K562 (cell line): ENCODE data around the gene KCP. TPM values are rescaled to one million over a fixed set of nuclear protein-coding genes. Genes with fewer than 3 reads are reported as not detected.
A peak's percentile ranks its signal among the peaks of the same experiment; 100 is the strongest.

Experiments
- ATAC-seq: fragments of 200-7000 bp; cut with Tn5 transposase; 3 replicates; pipeline ENCODE4 v1.9.1; 2020; ENCODE audit warnings: moderate library complexity
- Bru-seq: library from RNA; stranded (reverse); fragments of 400-500 nt; gene quantifications from one replicate; lab custom pipeline; 2021; lab: Mats Ljungman, UMichigan
- BruChase-seq, 2 experiments: library from RNA; stranded (reverse); fragments of 400-500 nt; gene quantifications; one replicate each; lab custom pipeline; 2021; lab: Mats Ljungman, UMichigan
- BruUV-seq: library from RNA; stranded (reverse); fragments of 400-500 nt; replicated peaks from 2 replicates; lab custom pipeline; 2021; lab: Mats Ljungman, UMichigan
- CTCF ChIA-PET: fragments of 300-600 bp; formaldehyde crosslinking; extraction: SDS; loops from one replicate; lab custom pipeline; 2021; ENCODE audit warnings: low intra/inter-chr PET ratio; lab: Yijun Ruan, JAX
- POLR2A ChIA-PET: fragments of 300-600, 350-650 bp; sonication (Branson Sonifier 250); formaldehyde crosslinking; extraction: SDS; loops from one replicate; lab custom pipeline; 2021; ENCODE audit warnings: antibody characterized with exemption, inconsistent platforms; lab: Yijun Ruan, JAX
- DNase-seq, 4 experiments: peaks; one replicate each; pipeline versions ENCODE4 v3.0.0 to v3.0.0-alpha.2; 2011 to 2018; ENCODE audit warnings: low spot score in 3 of 4, mixed read lengths in 3 of 4; ENCODE audit errors: extremely low read depth in 1 of 4
- FAIRE-seq: peaks from 2 replicates; lab custom pipeline; 2011; peaks lifted over from hg19 to GRCh38; lab: Jason Lieb, UNC
- H2AFZ ChIP-seq: 2 replicates; pipeline ENCODE4 v1.6.0; 2011; ENCODE audit warnings: low read depth, low read length, control low read depth, inconsistent platforms
- H3K27ac ChIP-seq: fragments of 200-600 bp; 3 replicates; pipeline ENCODE4 v1.8.0; 2011; ENCODE audit warnings: low read depth, mild to moderate bottlenecking, control low read depth, inconsistent platforms, low read length, moderate library complexity, mixed read lengths; ENCODE audit errors: extremely low read depth
- H3K27me3 ChIP-seq, 2 experiments: fragments of 300-600 bp in 1 of 2; 2 replicates in 1 of 2; 3 replicates in 1 of 2; pipeline versions ENCODE4 v1.6.0 to v1.8.0; 2011; ENCODE audit warnings: inconsistent platforms in 2 of 2, low read length in 2 of 2, mild to moderate bottlenecking in 1 of 2, mixed read lengths in 1 of 2, moderate library complexity in 1 of 2; ENCODE audit not compliant: control insufficient read depth in 2 of 2, insufficient read depth in 2 of 2
- H3K36me3 ChIP-seq: fragments of 300-600 bp; 3 replicates; pipeline ENCODE4 v1.8.0; 2011; ENCODE audit warnings: mild to moderate bottlenecking, low read length, inconsistent platforms; ENCODE audit not compliant: control insufficient read depth, insufficient read depth
- H3K4me1 ChIP-seq, 2 experiments: fragments of 200-600 bp in 1 of 2; replicated peaks in 1 of 2; 2 replicates in 1 of 2; 3 replicates in 1 of 2; pipeline versions ENCODE4 v1.5.1 to v1.8.0; 2011; ENCODE audit warnings: inconsistent platforms in 2 of 2, low read length in 2 of 2, mild to moderate bottlenecking in 1 of 2, mixed read lengths in 1 of 2, moderate library complexity in 1 of 2; ENCODE audit not compliant: control insufficient read depth in 2 of 2, insufficient read depth in 2 of 2
- H3K4me2 ChIP-seq: 2 replicates; pipeline ENCODE4 v1.6.1; 2011; ENCODE audit warnings: low read length, control low read depth, inconsistent platforms, mixed read lengths; ENCODE audit not compliant: insufficient read depth
- H3K4me3 ChIP-seq: fragments of 200-600 bp; sonication (generic), shearing (Covaris generic); 2 replicates; pipeline ENCODE4 v1.5.1; 2016; ENCODE audit warnings: control low read depth, inconsistent platforms
- H3K79me2 ChIP-seq: fragments of 200-600 bp; 3 replicates; pipeline ENCODE4 v1.8.0; 2011; ENCODE audit warnings: low read length, inconsistent platforms; ENCODE audit not compliant: control insufficient read depth, insufficient read depth
- H3K9ac ChIP-seq, 2 experiments: 2 replicates each; pipeline versions ENCODE4 v1.6.0 to v1.6.1; 2011; ENCODE audit warnings: low read depth in 2 of 2, low read length in 2 of 2, control low read depth in 1 of 2, inconsistent platforms in 1 of 2, mild to moderate bottlenecking in 1 of 2, mixed read lengths in 1 of 2; ENCODE audit not compliant: insufficient read depth in 1 of 2
- H3K9me1 ChIP-seq: one replicate; pipeline ENCODE4 v1.6.0; 2011; ENCODE audit warnings: inconsistent platforms, mild to moderate bottlenecking, low read length, moderate library complexity; ENCODE audit not compliant: control insufficient read depth, insufficient read depth
- H3K9me3 ChIP-seq: replicated peaks from 2 replicates; pipeline ENCODE4 v1.5.1; 2011; ENCODE audit warnings: low read depth, low read length, inconsistent platforms; ENCODE audit not compliant: control insufficient read depth, insufficient read depth
- H4K20me1 ChIP-seq: replicated peaks from 2 replicates; pipeline ENCODE4 v1.6.1; 2011; ENCODE audit warnings: low read length, inconsistent platforms, mixed read lengths; ENCODE audit not compliant: control insufficient read depth, insufficient read depth
- CBX2 ChIP-seq: fragments of 200-600 bp; sonication (generic); IDR thresholded peaks from one replicate; pipeline ENCODE4 v1.6.1; 2012; ENCODE audit warnings: mild to moderate bottlenecking, low read length, inconsistent platforms; ENCODE audit not compliant: insufficient read depth, poor library complexity, severe bottlenecking
- CTCF ChIP-seq, 3 experiments: IDR thresholded peaks in 2 of 3; conservative IDR thresholded peaks in 1 of 3; 2 replicates each; pipeline ENCODE4 v1.5.1; 2011 to 2012; ENCODE audit warnings: low read length in 3 of 3, mild to moderate bottlenecking in 3 of 3, control low read depth in 2 of 3, improper control_type of control experiment in 1 of 3, inconsistent platforms in 1 of 3, low read depth in 1 of 3, mixed read lengths in 1 of 3, moderate library complexity in 1 of 3; ENCODE audit not compliant: insufficient read depth in 2 of 3
- E2F6 ChIP-seq, 2 experiments: IDR thresholded peaks; 2 replicates each; pipeline ENCODE4 v1.6.1; 2011; ENCODE audit warnings: borderline replicate concordance in 1 of 2, control low read depth in 1 of 2, low read depth in 1 of 2, low read length in 1 of 2, mild to moderate bottlenecking in 1 of 2, mixed read lengths in 1 of 2, moderate library complexity in 1 of 2; ENCODE audit not compliant: insufficient read depth in 1 of 2, insufficient read length in 1 of 2, poor library complexity in 1 of 2, severe bottlenecking in 1 of 2; ENCODE audit errors: extremely low read depth in 1 of 2
- GATAD2B ChIP-seq: fragments of 450-650 bp; IDR thresholded peaks from 2 replicates; pipeline ENCODE4 v1.6.1; 2017; ENCODE audit warnings: mild to moderate bottlenecking, borderline replicate concordance
- KLF10 ChIP-seq: fragments of 250-450 bp; sonication (Bioruptor Pico); IDR thresholded peaks from 2 replicates; pipeline ENCODE4 v1.6.1; 2021; ENCODE audit warnings: matching md5 sums
- MAFF ChIP-seq: IDR thresholded peaks from 2 replicates; pipeline ENCODE4 v1.6.1; 2012; ENCODE audit warnings: low read length, improper control_type of control experiment
- MTA2 ChIP-seq: fragments of 450-650 bp; IDR thresholded peaks from 2 replicates; pipeline ENCODE4 v1.6.1; 2016; ENCODE audit warnings: low read depth
- PCBP1 ChIP-seq: fragments of 200-400 bp; formaldehyde crosslinking; IDR thresholded peaks from 2 replicates; pipeline ENCODE4 v1.6.1; 2018; ENCODE audit warnings: mild to moderate bottlenecking, low read depth, low read length; ENCODE audit not compliant: poor library complexity, severe bottlenecking
- TCF7 ChIP-seq: sonication (generic); IDR thresholded peaks from 2 replicates; pipeline ENCODE4 v1.6.1; 2016; ENCODE audit warnings: antibody characterized with exemption, borderline replicate concordance
- UBTF ChIP-seq, 2 experiments: IDR thresholded peaks; 2 replicates each; pipeline ENCODE4 v1.6.1; 2012; ENCODE audit warnings: improper control_type of control experiment in 2 of 2, low read depth in 2 of 2, low read length in 2 of 2, borderline replicate concordance in 1 of 2
- ZNF444 ChIP-seq: fragments of 250-450 bp; sonication (Bioruptor Pico); IDR thresholded peaks from 2 replicates; pipeline ENCODE4 v1.4.0; 2020; ENCODE audit warnings: mild to moderate bottlenecking, moderate library complexity
- WGBS: fragments of 100-300 bp; shearing (Covaris generic); methylation state at CpG from one replicate; pipeline ENCODE4 v1.1.6; 2016; ENCODE audit warnings: low coverage, mixed read lengths; ENCODE audit not compliant: insufficient coverage; ENCODE audit errors: missing lambda C conversion rate; 5-methylcytosine and 5-hydroxymethylcytosine counted together
- in situ Hi-C: fragments of 300-500 bp; cut with MboI; formaldehyde crosslinking; loops from 4 replicates; pipeline ENCODE4 v1.15.0; 2018; ENCODE audit warnings: inconsistent platforms, mixed read lengths
- intact Hi-C: fragments of 100-400 bp; cut with micrococcal nuclease; formaldehyde crosslinking; loops from 2 replicates; pipeline ENCODE4 v1.14.2; 2022
- long read RNA-seq, 3 experiments: library from polyadenylated mRNA in 2 of 3; library from RNA in 1 of 3; unstranded in 2 of 3; stranded (forward) in 1 of 3; transcript quantifications; one replicate each; pipeline ENCODE4 v2.0.0, GENCODE V29; 2019 to 2022
- polyA minus RNA-seq, 3 experiments: library from RNA; depleted of rRNA, polyadenylated mRNA; stranded (reverse); fragments of >200 nt; gene quantifications; 2 replicates each; pipeline ENCODE4 v1.2.3, GENCODE V29; 2011
- polyA plus RNA-seq, 8 experiments: library from polyadenylated mRNA; depleted of rRNA in 4 of 8; stranded (reverse) in 5 of 8; unstranded in 3 of 8; fragments of >200 nt; fragmentation: Nextera tagmentation in 2 of 8; fragmentation: Illumina TruSeq in 1 of 8; extraction: Ambion mirVana in 2 of 8; extraction: Trizol in 1 of 8; gene quantifications; 2 replicates each; pipeline versions ENCODE4 v1.2.1 to v1.2.3, GENCODE V29; 2011 to 2014; ENCODE audit warnings: inconsistent platforms in 1 of 8, missing spikeins in 1 of 8
- total RNA-seq, 7 experiments: library from RNA; depleted of rRNA in 6 of 7; stranded (reverse); fragments of >200 nt in 6 of 7; fragmentation: Illumina TruSeq in 2 of 7; extraction: Trizol in 2 of 7; gene quantifications; 2 replicates each; pipeline versions ENCODE4 v1.2.1 to v1.2.3, GENCODE V29; 2011 to 2021; ENCODE audit warnings: low replicate concordance in 1 of 7

KCP gene
- 0.19 and 2.1 TPM in 2 replicates for total RNA-seq (2011; cell fraction: chromatin; rRNA removed; ENCODE audit: low replicate concordance)
- total RNA-seq (2011; cell fraction: nucleolus; rRNA removed) = 0.79 and 1.3 TPM in 2 replicates
- total RNA-seq (2011; cell fraction: nucleoplasm; rRNA removed) = 0.73 and 0.84 TPM in 2 replicates
- total RNA-seq (2014; rRNA removed) (0.09 TPM in 1 of 2 replicates, not detected in the other), total RNA-seq (2014; rRNA removed; fragmentation: Illumina TruSeq; extraction: Trizol) (not detected in 2 replicates), total RNA-seq (2015; rRNA removed; fragmentation: Illumina TruSeq; extraction: Trizol) (0.15 TPM in 1 of 2 replicates, not detected in the other), total RNA-seq (2021) (0.16 TPM in 1 of 2 replicates, not detected in the other), polyA plus RNA-seq (2011; rRNA removed) (0.07 and 0.09 TPM in 2 replicates), polyA plus RNA-seq (2014; fragmentation: Illumina TruSeq; extraction: Trizol) (not detected in 2 replicates), polyA plus RNA-seq (2014; fragmentation: Nextera tagmentation; extraction: Ambion mirVana) (under 1 TPM; 0.06 to 0.17 TPM), polyA plus RNA-seq (2014; rRNA removed) (0.09 and 0.15 TPM in 2 replicates), polyA minus RNA-seq (2011; rRNA and poly(A)+ RNA removed) (0.11 TPM in 1 of 2 replicates, not detected in the other), Bru-seq, nascent RNA (percentile 24 among the genes with signal in this experiment), BruChase-seq, experiment 1, labeled RNA remaining after a 2-hour chase (percentile 11 among the genes with signal in this experiment), BruChase-seq, experiment 2, labeled RNA remaining after a 6-hour chase (percentile 20 among the genes with signal in this experiment)
- 0.15 TPM in 1 of 2 replicates, not detected in the other for polyA plus RNA-seq (2011; cell fraction: cytosol; rRNA removed)
- 0.86 and 1.5 TPM in 2 replicates for polyA plus RNA-seq (2011; cell fraction: nucleus; rRNA removed)
- 0.34 and 3.9 TPM in 2 replicates for polyA plus RNA-seq (2012)
- polyA minus RNA-seq (2011; cell fraction: cytosol; rRNA and poly(A)+ RNA removed) = not detected in 2 replicates
- polyA minus RNA-seq (2011; cell fraction: nucleus; rRNA and poly(A)+ RNA removed) = 0.54 and 0.67 TPM in 2 replicates
- long read RNA-seq, experiment 1 = 0 reads
- long read RNA-seq, experiment 2 = 0 reads
- long read RNA-seq, experiment 3 = 0 reads

- Histone ChIP-seq H3K4me1 (peaks cover 0 to 35% of the 10 kb centered on the region in 2 experiments; a peak in 2 of 5 replicates), H3K79me2 (no peaks in the 10 kb centered on the region), H3K9me3 (no peaks in the 10 kb centered on the region; the same call in 1 of the 2 replicates), H3K27me3 (peaks cover 48 to 80% of the 10 kb centered on the region in 2 experiments), H3K4me2 (no peak within 1 kb of the TSS; the same call in 1 of the 2 replicates), H2AFZ (peak within 1 kb of the TSS; percentile 47), H3K4me3 (no peak within 1 kb of the TSS), H3K27ac (no peak within 1 kb of the TSS), H3K36me3 (no peaks in the 10 kb centered on the region), H4K20me1 (peaks cover 11% of the 10 kb centered on the region; the same call in 1 of the 2 replicates), H3K9me1 (no peaks in the 10 kb centered on the region), H3K9ac (peak within 1 kb of the TSS in 1 of 2 experiments; percentile 80; a peak in 2 of 4 replicates)
- ChIA-PET POLR2A (interaction anchor here (0.6 to 2.3 kb wide), 4 partner anchors 10 to 294 kb away, joined by 3 to 8 read pairs (median 4); no protein-coding TSS in a partner anchor), CTCF (no interaction called here)
- no TSS peak for BruUV-seq
- FAIRE-seq = no peak
- WGBS = 29% methylated on average over 30 of the region's 34 CpGs
- in situ Hi-C loops (loop anchor here (5.0 kb wide), 1 partner anchor 53 kb away; no protein-coding TSS in a partner anchor), intact Hi-C loops (no loop called here)
- ATAC-seq = peak; percentile 10; the same call in 2 of the 3 replicates
- DNase-seq = peak in 2 of 4 experiments; percentile 56 to 61
- no peak for TF ChIP-seq KLF10 (CRISPR knock-in tag)
- TF ChIP-seq UBTF (IDR thresholded peaks at IDR 0.05; ENCODE audit: borderline replicate concordance in 1 of 2, low read depth in 2 of 2, low read length in 2 of 2) = no peak
- TF ChIP-seq TCF7 = no peak
- TF ChIP-seq PCBP1 = peak; percentile 35
- TF ChIP-seq MTA2 = no peak
- peak in 1 of 2 experiments; percentile 15 for TF ChIP-seq E2F6 (IDR thresholded peaks at IDR 0.05; ENCODE audit: borderline replicate concordance in 1 of 2, extremely low read depth in 1 of 2, insufficient read depth in 1 of 2, insufficient read length in 1 of 2, low read depth in 1 of 2, low read length in 1 of 2, poor library complexity in 1 of 2, severe bottlenecking in 1 of 2)
- TF ChIP-seq CTCF (IDR thresholded peaks at IDR 0.05 in 2 of 3, conservative IDR thresholded peaks at IDR 0.05 in 1 of 3; ENCODE audit: insufficient read depth in 2 of 3, low read depth in 1 of 3, low read length in 3 of 3) = no peak
- TF ChIP-seq ZNF444 = no peak
- no peak for TF ChIP-seq CBX2
- no peak for TF ChIP-seq MAFF
- TF ChIP-seq GATAD2B = no peak
Measured at GRCh38 chr7:128910569-128910945, at the start of gene KCP. Gene KCP, minus strand, starts transcription at chr7:128910709. Its CDS starts 33 bp downstream, at chr7:128910676.
